ENCODE measurements around the gene CX3CR1. TPM values are rescaled to one million over a fixed set of nuclear protein-coding genes. Genes with fewer than 3 reads are reported as not detected.

The CX3CR1 gene
- total RNA-seq, 2 experiments from 2014 or later: 0.14 to 0.27 TPM

GRCh38 chr3:39327053-39327745, 47.4 kb upstream of the CX3CR1 start:
- peaks cover 35% of the 10 kb centered on the region for H3K4me1 Mint-ChIP-seq (ENCODE audit: low read depth)
- DNase-seq (no peak), ATAC-seq (ENCODE audit: poor library complexity) (no peak)
- POLR2A ChIA-PET: interaction anchor here (1.8 kb wide), 1 partner anchor 20 kb away, joined by 4 read pairs; no protein-coding TSS in a partner anchor
- H3K27me3 Mint-ChIP-seq: no peaks in the 10 kb centered on the region
- TF ChIP-seq, protein P1, sequence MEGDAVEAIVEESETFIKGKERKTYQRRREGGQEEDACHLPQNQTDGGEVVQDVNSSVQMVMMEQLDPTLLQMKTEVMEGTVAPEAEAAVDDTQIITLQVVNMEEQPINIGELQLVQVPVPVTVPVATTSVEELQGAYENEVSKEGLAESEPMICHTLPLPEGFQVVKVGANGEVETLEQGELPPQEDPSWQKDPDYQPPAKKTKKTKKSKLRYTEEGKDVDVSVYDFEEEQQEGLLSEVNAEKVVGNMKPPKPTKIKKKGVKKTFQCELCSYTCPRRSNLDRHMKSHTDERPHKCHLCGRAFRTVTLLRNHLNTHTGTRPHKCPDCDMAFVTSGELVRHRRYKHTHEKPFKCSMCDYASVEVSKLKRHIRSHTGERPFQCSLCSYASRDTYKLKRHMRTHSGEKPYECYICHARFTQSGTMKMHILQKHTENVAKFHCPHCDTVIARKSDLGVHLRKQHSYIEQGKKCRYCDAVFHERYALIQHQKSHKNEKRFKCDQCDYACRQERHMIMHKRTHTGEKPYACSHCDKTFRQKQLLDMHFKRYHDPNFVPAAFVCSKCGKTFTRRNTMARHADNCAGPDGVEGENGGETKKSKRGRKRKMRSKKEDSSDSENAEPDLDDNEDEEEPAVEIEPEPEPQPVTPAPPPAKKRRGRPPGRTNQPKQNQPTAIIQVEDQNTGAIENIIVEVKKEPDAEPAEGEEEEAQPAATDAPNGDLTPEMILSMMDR (IDR thresholded peaks at IDR 0.05): no peak
- H3K4me3 Mint-ChIP-seq: no peak overlapping the region
- no peaks in the 10 kb centered on the region for H3K36me3 Mint-ChIP-seq (ENCODE audit: low read depth)
- Histone ChIP-seq H3K9me3 (ENCODE audit: control insufficient read depth in 1 of 2, insufficient read depth in 1 of 2, low read length in 2 of 2) (no peaks in the 10 kb centered on the region), H3K27ac (ENCODE audit: low read depth in 1 of 2, low read length in 2 of 2) (peak overlapping the region in 1 of 2 donors; percentile 20), H3K36me3 (ENCODE audit: insufficient read depth, low read length) (no peaks in the 10 kb centered on the region), H3K27me3 (ENCODE audit: control insufficient read depth in 1 of 2, insufficient read depth in 2 of 2, low read length in 2 of 2) (no peaks in the 10 kb centered on the region), H3K4me1 (ENCODE audit: insufficient read depth, low read length) (peaks cover 44% of the 10 kb centered on the region), H3K4me3 (ENCODE audit: low read length) (no peak overlapping the region)
- no peaks in the 10 kb centered on the region for H3K9me3 Mint-ChIP-seq
- H3K27ac Mint-ChIP-seq: peak overlapping the region; percentile 16
- intact Hi-C loops (cut with DNase I, micrococcal nuclease): no loop called here
- CTCF ChIA-PET: no interaction called here

DNA sequence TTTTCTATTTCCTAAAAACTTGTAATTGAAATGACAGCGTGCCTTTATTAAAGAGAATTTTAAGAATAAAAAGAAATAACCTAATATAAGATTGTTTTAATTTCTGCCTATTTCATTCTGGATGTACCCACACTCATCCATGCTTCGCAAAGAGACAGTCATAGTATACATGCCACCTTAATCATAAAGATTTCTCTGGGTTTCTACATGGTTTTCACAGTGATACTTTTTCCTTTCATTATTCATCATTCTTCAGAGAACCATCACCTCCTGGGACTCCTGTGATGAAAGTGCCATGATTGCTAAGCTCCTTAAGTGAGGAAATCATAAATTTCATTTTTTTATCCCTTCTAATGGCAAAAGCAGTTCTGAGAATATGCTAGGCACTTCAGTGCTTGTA, 45.4 kb upstream of the CX3CR1 start:
- Mint-ChIP-seq H3K4me3 (no peak overlapping the region), H3K9me3 (no peaks in the 10 kb centered on the region), H3K4me1 (ENCODE audit: low read depth) (peaks cover 35% of the 10 kb centered on the region), H3K27me3 (no peaks in the 10 kb centered on the region), H3K36me3 (ENCODE audit: low read depth) (no peaks in the 10 kb centered on the region), H3K27ac (no peak overlapping the region)
- H3K4me3 ChIP-seq (ENCODE audit: low read length): no peak overlapping the region
- no peak for ATAC-seq (ENCODE audit: poor library complexity)
- H3K27me3 ChIP-seq (ENCODE audit: control insufficient read depth in 1 of 2, insufficient read depth in 2 of 2, low read length in 2 of 2): no peaks in the 10 kb centered on the region
- ChIA-PET CTCF (no interaction called here), POLR2A (interaction anchor here (1.8 kb wide), 1 partner anchor 22 kb away, joined by 4 read pairs; no protein-coding TSS in a partner anchor)
- no peak for DNase-seq
- no peak overlapping the region for H3K27ac ChIP-seq (ENCODE audit: low read depth in 1 of 2, low read length in 2 of 2)
- peaks cover 44% of the 10 kb centered on the region for H3K4me1 ChIP-seq (ENCODE audit: insufficient read depth, low read length)
- TF ChIP-seq, protein P1 (IDR thresholded peaks at IDR 0.05): no peak
- intact Hi-C loops (cut with DNase I, micrococcal nuclease): no loop called here
- H3K36me3 ChIP-seq (ENCODE audit: insufficient read depth, low read length): no peaks in the 10 kb centered on the region
- H3K9me3 ChIP-seq (ENCODE audit: control insufficient read depth in 1 of 2, insufficient read depth in 1 of 2, low read length in 2 of 2): no peaks in the 10 kb centered on the region

DNA sequence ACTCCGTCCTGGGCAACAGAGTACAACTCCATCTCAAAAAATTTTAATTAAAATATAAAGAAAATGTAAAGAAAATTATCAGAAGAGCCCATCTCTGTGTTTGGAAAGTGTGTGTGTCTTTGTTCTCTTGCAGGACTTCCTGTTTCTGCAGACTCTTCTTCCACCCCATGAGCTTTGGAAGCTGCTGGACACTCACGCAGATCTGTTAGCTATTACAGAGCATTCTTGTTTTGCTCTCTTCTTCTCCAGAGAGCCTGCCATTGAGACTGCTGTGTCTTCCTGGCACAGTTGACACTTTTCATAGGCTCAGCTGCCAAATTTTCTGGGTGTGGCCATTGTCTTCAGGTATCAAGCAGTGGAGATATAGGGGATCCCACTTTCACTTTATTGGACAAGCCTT, 43.7 kb upstream of the CX3CR1 start:
- H3K4me3 ChIP-seq (ENCODE audit: low read length): no peak overlapping the region
- TF ChIP-seq, protein P1 (IDR thresholded peaks at IDR 0.05): no peak
- DNase-seq: no peak
- no peak overlapping the region for H3K4me3 Mint-ChIP-seq
- no peaks in the 10 kb centered on the region for H3K36me3 Mint-ChIP-seq (ENCODE audit: low read depth)
- H3K4me1 Mint-ChIP-seq (ENCODE audit: low read depth): peaks cover 31% of the 10 kb centered on the region
- intact Hi-C loops (cut with DNase I, micrococcal nuclease): no loop called here
- no peak overlapping the region for H3K27ac ChIP-seq (ENCODE audit: low read depth in 1 of 2, low read length in 2 of 2)
- H3K27ac Mint-ChIP-seq: no peak overlapping the region
- H3K9me3 ChIP-seq (ENCODE audit: control insufficient read depth in 1 of 2, insufficient read depth in 1 of 2, low read length in 2 of 2): no peaks in the 10 kb centered on the region
- no peak for ATAC-seq (ENCODE audit: poor library complexity)
- CTCF ChIA-PET: interaction anchor here (0.6 kb wide), 1 partner anchor 17 kb away, joined by 3 read pairs; no protein-coding TSS in a partner anchor
- no peaks in the 10 kb centered on the region for H3K9me3 Mint-ChIP-seq
- H3K4me1 ChIP-seq (ENCODE audit: insufficient read depth, low read length): peaks cover 35% of the 10 kb centered on the region
- H3K27me3 ChIP-seq (ENCODE audit: control insufficient read depth in 1 of 2, insufficient read depth in 2 of 2, low read length in 2 of 2): no peaks in the 10 kb centered on the region
- H3K36me3 ChIP-seq (ENCODE audit: insufficient read depth, low read length): no peaks in the 10 kb centered on the region
- POLR2A ChIA-PET: no interaction called here
- H3K27me3 Mint-ChIP-seq: no peaks in the 10 kb centered on the region

All from CD4-positive, alpha-beta T cell (primary cell).